ENCODE measurements around the gene RPL21.

RPL21 gene

GRCh38 chr13:27304099-27304498 is 52.7 kb downstream of the RPL21 start:
- Histone ChIP-seq H3K36me3 (ENCODE audit: low read length) (no peaks in the 10 kb centered on the region), H3K4me3 (ENCODE audit: insufficient read depth, low read length, poor library complexity, severe bottlenecking) (no peak overlapping the region), H3K4me2 (ENCODE audit: low read depth, low read length, poor library complexity, severe bottlenecking) (no peak overlapping the region), H3K27ac (ENCODE audit: low read depth, low read length) (no peak overlapping the region), H3F3A (ENCODE audit: insufficient read depth) (no peaks in the 10 kb centered on the region), H3K27me3 (ENCODE audit: low read length) (no peaks in the 10 kb centered on the region), H2AFZ (ENCODE audit: low read depth, low read length, severe bottlenecking) (no peak overlapping the region), H4K20me1 (ENCODE audit: low read depth, low read length) (no peaks in the 10 kb centered on the region), H3K79me2 (ENCODE audit: insufficient read depth, low read length) (no peaks in the 10 kb centered on the region), H3K9me2 (replicated peaks; ENCODE audit: insufficient read depth, low read length) (no peaks in the 10 kb centered on the region), H3K9me3 (ENCODE audit: insufficient read depth, low read length) (no peaks in the 10 kb centered on the region), H3K9ac (ENCODE audit: low read length) (no peak overlapping the region)
- TF ChIP-seq CTCF (IDR thresholded peaks at IDR 0.05; ENCODE audit: insufficient read depth, low read length, poor library complexity, severe bottlenecking) (no peak), EZH2phosphoT487 (conservative IDR thresholded peaks at IDR 0.05; ENCODE audit: low read length) (no peak)

- Histone ChIP-seq H3K27ac (ENCODE audit: low read depth, low read length) (no peak overlapping the region), H2AFZ (ENCODE audit: low read depth, low read length, severe bottlenecking) (no peak overlapping the region), H3K27me3 (ENCODE audit: low read length) (no peaks in the 10 kb centered on the region)
These were observed 53.3 kb downstream of the RPL21 start for GRCh38 chr13:27304611-27305010.

More at GRCh38 chr13:27304611-27305010, 53.3 kb downstream of the RPL21 start:
- Histone ChIP-seq H3K9ac (ENCODE audit: low read length) (no peak overlapping the region), H4K20me1 (ENCODE audit: low read depth, low read length) (no peaks in the 10 kb centered on the region), H3K4me3 (ENCODE audit: insufficient read depth, low read length, poor library complexity, severe bottlenecking) (no peak overlapping the region), H3K79me2 (ENCODE audit: insufficient read depth, low read length) (no peaks in the 10 kb centered on the region), H3K9me2 (replicated peaks; ENCODE audit: insufficient read depth, low read length) (no peaks in the 10 kb centered on the region), H3K36me3 (ENCODE audit: low read length) (no peaks in the 10 kb centered on the region), H3K4me2 (ENCODE audit: low read depth, low read length, poor library complexity, severe bottlenecking) (no peak overlapping the region), H3F3A (ENCODE audit: insufficient read depth) (no peaks in the 10 kb centered on the region), H3K9me3 (ENCODE audit: insufficient read depth, low read length) (no peaks in the 10 kb centered on the region)
- TF ChIP-seq EZH2phosphoT487 (conservative IDR thresholded peaks at IDR 0.05; ENCODE audit: low read length) (no peak), CTCF (IDR thresholded peaks at IDR 0.05; ENCODE audit: insufficient read depth, low read length, poor library complexity, severe bottlenecking) (no peak)

All from SU-DHL-6 (cell line).